ENCODE data around the gene GCSH.
"Not testable (repeated sequence)": the region's sequence is repeated elsewhere in the genome, so short reads cannot be mapped to it uniquely, and the experiment has no call there.

GCSH gene

GRCh38 chr16:81123092-81123852, 27.1 kb upstream of the GCSH start:
- TF ChIP-seq CTCF (IDR thresholded peaks at IDR 0.05; ENCODE audit: unreplicated experiment in 3 of 3): no peak
- H3K9me3 Mint-ChIP-seq: no peaks in the 10 kb centered on the region
- no peaks in the 10 kb centered on the region for H3K36me3 Mint-ChIP-seq (ENCODE audit: low read depth)
- no peak overlapping the region for H3K4me3 Mint-ChIP-seq
- H3K27ac Mint-ChIP-seq: no peak overlapping the region
- no peaks in the 10 kb centered on the region for H3K4me1 Mint-ChIP-seq
- H3K27me3 Mint-ChIP-seq (ENCODE audit: low read depth): peaks cover 22% of the 10 kb centered on the region

DNA sequence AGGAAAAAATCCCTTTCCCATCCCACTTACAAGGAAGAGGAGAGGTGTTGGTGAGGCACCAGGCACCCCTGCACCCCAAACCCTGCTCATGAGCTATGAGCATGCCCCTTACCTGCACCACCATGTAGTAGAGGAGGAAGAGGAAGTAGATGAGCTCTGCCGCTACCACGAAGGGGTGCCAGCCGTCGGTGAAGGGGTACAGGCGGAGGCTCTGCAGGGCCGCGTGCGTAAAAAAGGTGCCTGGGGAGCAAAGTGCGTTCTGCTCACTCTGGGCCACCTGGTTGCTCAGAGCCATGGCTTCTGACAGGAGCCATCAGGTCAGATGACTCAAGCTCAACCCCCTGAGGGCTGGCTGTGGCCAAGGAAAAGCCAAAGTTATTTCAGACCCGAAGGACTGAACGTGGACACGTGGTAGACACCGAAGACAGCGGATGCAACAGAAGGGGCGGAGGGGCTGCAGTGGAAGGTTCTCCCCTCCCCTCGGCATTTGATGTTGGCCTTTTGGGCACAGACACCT, 25.3 kb upstream of the GCSH start:
- Mint-ChIP-seq H3K9me3 (no peaks in the 10 kb centered on the region), H3K4me3 (no peak overlapping the region), H3K4me1 (no peaks in the 10 kb centered on the region), H3K27ac (no peak overlapping the region), H3K36me3 (ENCODE audit: low read depth) (no peaks in the 10 kb centered on the region), H3K27me3 (ENCODE audit: low read depth) (peaks cover 13% of the 10 kb centered on the region)
- TF ChIP-seq CTCF (IDR thresholded peaks at IDR 0.05; ENCODE audit: unreplicated experiment in 3 of 3): no peak

GRCh38 chr16:81117436-81117835, 21.2 kb upstream of the GCSH start:
- no peaks in the 10 kb centered on the region for H3K36me3 Mint-ChIP-seq (ENCODE audit: low read depth)
- H3K27me3 Mint-ChIP-seq (ENCODE audit: low read depth): peaks cover 17% of the 10 kb centered on the region
- no peak overlapping the region for H3K27ac Mint-ChIP-seq

DNA sequence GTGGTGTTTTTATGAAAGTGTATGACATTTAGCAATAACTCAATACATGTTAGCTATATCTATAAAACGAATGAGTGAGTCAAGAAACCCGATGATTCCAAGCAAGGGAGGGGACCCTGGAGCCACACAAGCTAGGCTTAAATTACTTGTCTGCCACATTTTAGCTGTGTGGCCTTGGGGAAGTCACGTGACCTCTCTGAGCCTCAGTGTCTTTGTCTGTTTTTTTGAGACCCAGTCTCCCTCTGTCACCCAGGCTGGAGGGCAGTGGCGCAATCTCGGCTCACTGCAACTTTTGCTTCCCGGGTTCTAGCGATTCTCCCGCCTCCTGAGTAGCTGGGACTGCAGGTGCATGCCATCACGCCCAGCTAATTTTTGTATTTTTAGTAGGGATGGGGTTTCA, 20.1 kb upstream of the GCSH start:
- Mint-ChIP-seq H3K9me3 (no peaks in the 10 kb centered on the region), H3K36me3 (ENCODE audit: low read depth) (no peaks in the 10 kb centered on the region), H3K4me1 (no peaks in the 10 kb centered on the region), H3K27ac (no peak overlapping the region), H3K4me3 (no peak overlapping the region), H3K27me3 (ENCODE audit: low read depth) (peaks cover 20% of the 10 kb centered on the region)
- TF ChIP-seq CTCF (IDR thresholded peaks at IDR 0.05; ENCODE audit: unreplicated experiment in 3 of 3): no peak

More at GRCh38 chr16:81117436-81117835, 21.2 kb upstream of the GCSH start:
- H3K4me3 Mint-ChIP-seq: no peak overlapping the region
- TF ChIP-seq CTCF (IDR thresholded peaks at IDR 0.05; ENCODE audit: unreplicated experiment in 3 of 3): no peak
- no peaks in the 10 kb centered on the region for H3K9me3 Mint-ChIP-seq
- no peaks in the 10 kb centered on the region for H3K4me1 Mint-ChIP-seq

- no peak overlapping the region for H3K27ac Mint-ChIP-seq
- no peak overlapping the region for H3K4me3 Mint-ChIP-seq
- no peaks in the 10 kb centered on the region for H3K36me3 Mint-ChIP-seq (ENCODE audit: low read depth)
Observed at GRCh38 chr16:81112453-81112852, 16.3 kb upstream of the GCSH start.

GRCh38 chr16:81109274-81109673, 13.1 kb upstream of the GCSH start:
- not testable (repeated sequence) for H3K27ac Mint-ChIP-seq; H3K4me3 Mint-ChIP-seq; H3K4me1 Mint-ChIP-seq; H3K9me3 Mint-ChIP-seq; H3K36me3 Mint-ChIP-seq (ENCODE audit: low read depth)
- peaks cover 16% of the 10 kb centered on the region for H3K27me3 Mint-ChIP-seq (ENCODE audit: low read depth)

More at GRCh38 chr16:81112453-81112852, 16.3 kb upstream of the GCSH start:
- H3K27me3 Mint-ChIP-seq (ENCODE audit: low read depth): peaks cover 19% of the 10 kb centered on the region
- TF ChIP-seq CTCF (IDR thresholded peaks at IDR 0.05; ENCODE audit: unreplicated experiment in 3 of 3): no peak
- H3K4me1 Mint-ChIP-seq: no peaks in the 10 kb centered on the region
- no peaks in the 10 kb centered on the region for H3K9me3 Mint-ChIP-seq
